ENCODE measurements around the gene LRCOL1. TPM values are rescaled to one million over a fixed set of nuclear protein-coding genes. Genes with fewer than 3 reads are reported as not detected.

The LRCOL1 gene
- total RNA-seq, 1 donor from 2014 or later, result not detected

DNA sequence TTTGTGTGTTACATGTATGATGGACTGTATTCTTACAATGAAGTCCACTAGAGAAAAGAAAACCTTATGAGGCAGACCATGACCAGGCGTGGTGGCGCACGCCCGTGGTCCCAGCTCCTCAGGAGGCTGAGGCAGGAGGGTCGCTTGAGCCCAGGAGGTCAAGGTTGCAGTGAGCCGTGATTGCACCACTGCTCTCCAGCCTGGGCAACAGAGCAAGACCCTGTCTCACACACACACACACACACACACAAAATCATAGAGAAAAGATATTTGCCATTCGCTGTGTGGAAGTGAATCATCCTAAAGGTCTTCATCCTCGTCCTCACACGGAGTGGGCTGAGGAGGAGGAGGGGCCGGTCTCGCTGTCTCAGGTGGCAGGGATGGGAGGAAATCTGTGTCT lies 32.3 kb downstream of the LRCOL1 start:
- TF ChIP-seq, protein P1, sequence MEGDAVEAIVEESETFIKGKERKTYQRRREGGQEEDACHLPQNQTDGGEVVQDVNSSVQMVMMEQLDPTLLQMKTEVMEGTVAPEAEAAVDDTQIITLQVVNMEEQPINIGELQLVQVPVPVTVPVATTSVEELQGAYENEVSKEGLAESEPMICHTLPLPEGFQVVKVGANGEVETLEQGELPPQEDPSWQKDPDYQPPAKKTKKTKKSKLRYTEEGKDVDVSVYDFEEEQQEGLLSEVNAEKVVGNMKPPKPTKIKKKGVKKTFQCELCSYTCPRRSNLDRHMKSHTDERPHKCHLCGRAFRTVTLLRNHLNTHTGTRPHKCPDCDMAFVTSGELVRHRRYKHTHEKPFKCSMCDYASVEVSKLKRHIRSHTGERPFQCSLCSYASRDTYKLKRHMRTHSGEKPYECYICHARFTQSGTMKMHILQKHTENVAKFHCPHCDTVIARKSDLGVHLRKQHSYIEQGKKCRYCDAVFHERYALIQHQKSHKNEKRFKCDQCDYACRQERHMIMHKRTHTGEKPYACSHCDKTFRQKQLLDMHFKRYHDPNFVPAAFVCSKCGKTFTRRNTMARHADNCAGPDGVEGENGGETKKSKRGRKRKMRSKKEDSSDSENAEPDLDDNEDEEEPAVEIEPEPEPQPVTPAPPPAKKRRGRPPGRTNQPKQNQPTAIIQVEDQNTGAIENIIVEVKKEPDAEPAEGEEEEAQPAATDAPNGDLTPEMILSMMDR (IDR thresholded peaks at IDR 0.05), result no peak
- H3K27me3 Mint-ChIP-seq (ENCODE audit: low read depth), result no peaks in the 10 kb centered on the region
- peaks cover 12% of the 10 kb centered on the region for H3K36me3 Mint-ChIP-seq (ENCODE audit: low read depth)
- DNase-seq (ENCODE audit: low spot score), result no peak
- H3K9me3 Mint-ChIP-seq (ENCODE audit: low read depth), result no peaks in the 10 kb centered on the region
- H3K4me1 Mint-ChIP-seq (ENCODE audit: low read depth), result no peaks in the 10 kb centered on the region
- no peak overlapping the region for H3K27ac Mint-ChIP-seq (ENCODE audit: unreplicated experiment)
- H3K4me3 Mint-ChIP-seq (ENCODE audit: unreplicated experiment), result no peak overlapping the region

DNA sequence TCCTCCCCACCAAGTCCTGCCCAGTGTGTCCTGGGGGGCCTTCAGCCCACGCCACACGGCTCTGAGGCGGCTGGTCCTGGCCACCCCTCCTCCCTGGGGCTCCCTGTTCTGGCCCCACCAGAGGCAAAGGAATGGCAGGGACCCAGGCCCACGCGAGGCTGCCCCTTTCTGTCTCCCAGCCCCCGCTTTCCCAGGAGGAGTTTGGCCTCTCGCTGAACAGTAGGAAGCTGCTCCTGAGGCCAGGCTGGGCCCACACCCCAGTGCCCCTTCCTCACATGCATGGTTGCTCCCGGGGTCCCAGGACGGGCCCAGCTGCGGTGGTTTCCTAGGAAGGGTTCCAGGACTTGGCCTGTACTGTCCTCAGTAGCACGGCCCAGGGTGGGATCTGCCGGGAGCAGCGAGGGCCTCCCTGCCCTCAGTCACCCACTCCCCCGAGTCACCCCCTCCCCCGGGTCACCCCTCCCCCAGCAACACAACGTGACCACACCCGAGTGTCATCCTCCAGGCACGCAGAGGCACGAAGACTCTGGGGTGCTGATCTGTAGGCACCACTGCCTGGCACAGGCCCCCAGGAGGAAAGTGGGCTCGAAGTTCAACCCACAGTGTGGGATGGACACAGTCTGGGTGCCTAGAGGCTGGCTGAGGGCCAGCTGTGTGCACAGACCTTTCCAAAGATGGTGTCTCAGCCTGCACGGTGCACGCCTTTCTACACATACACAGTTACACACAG lies 33.0 kb downstream of the LRCOL1 start:
- Mint-ChIP-seq H3K36me3 (ENCODE audit: low read depth) (peaks cover 12% of the 10 kb centered on the region), H3K27me3 (ENCODE audit: low read depth) (no peaks in the 10 kb centered on the region), H3K4me1 (ENCODE audit: low read depth) (no peaks in the 10 kb centered on the region), H3K4me3 (ENCODE audit: unreplicated experiment) (no peak overlapping the region), H3K27ac (ENCODE audit: unreplicated experiment) (no peak overlapping the region), H3K9me3 (ENCODE audit: low read depth) (no peaks in the 10 kb centered on the region)
- TF ChIP-seq, protein P1 (IDR thresholded peaks at IDR 0.05), result no peak
- DNase-seq (ENCODE audit: low spot score), result no peak

DNA sequence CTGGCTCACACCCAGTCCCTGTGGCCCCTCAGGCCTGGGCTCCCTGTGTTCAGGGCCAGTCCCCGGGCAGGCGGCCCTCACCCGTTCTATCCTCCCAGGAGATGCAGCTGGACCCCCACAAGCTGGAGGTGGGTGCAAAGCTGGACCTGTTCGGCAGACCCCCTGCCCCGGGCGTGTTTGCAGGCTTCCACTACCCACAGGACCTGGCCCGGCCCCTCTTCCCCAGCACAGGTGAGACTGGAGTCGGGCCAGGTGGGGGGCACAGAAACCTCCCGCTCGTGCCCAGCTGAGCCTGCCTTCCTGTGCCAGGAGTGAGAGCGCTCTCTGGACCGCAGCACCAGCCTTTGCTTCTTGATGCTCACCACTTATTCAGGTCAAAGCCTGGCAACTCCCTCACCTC lies 33.7 kb downstream of the LRCOL1 start:
- TF ChIP-seq, protein P1 (IDR thresholded peaks at IDR 0.05), result no peak
- H3K36me3 Mint-ChIP-seq (ENCODE audit: low read depth), result peaks cover 12% of the 10 kb centered on the region
- no peak for DNase-seq (ENCODE audit: low spot score)
- no peak overlapping the region for H3K27ac Mint-ChIP-seq (ENCODE audit: unreplicated experiment)
- no peaks in the 10 kb centered on the region for H3K9me3 Mint-ChIP-seq (ENCODE audit: low read depth)
- H3K4me3 Mint-ChIP-seq (ENCODE audit: unreplicated experiment), result no peak overlapping the region
- H3K27me3 Mint-ChIP-seq (ENCODE audit: low read depth), result no peaks in the 10 kb centered on the region
- H3K4me1 Mint-ChIP-seq (ENCODE audit: low read depth), result no peaks in the 10 kb centered on the region

DNA sequence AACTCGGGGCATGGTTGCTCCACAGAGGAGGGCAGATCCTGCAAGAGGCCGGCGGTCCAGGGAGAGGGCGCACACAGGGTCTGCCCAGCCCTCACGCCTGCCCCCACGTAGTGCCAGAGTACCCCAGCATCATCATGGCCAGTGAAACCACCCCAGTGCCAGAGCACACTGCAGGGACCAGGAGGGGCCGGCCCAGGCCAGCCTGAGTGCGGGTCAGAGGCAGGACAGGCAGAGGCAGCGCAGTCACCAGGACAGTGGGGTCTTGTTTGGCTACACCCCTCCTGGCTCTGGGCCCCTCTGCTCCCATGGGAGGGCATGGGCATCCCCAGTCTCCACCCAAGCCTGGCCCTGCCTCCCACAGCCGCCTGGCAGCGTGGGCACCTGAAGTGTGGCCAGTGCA lies 34.7 kb downstream of the LRCOL1 start:
- Mint-ChIP-seq H3K4me3 (ENCODE audit: unreplicated experiment) (no peak overlapping the region), H3K9me3 (ENCODE audit: low read depth) (no peaks in the 10 kb centered on the region), H3K36me3 (ENCODE audit: low read depth) (peaks cover 12% of the 10 kb centered on the region), H3K4me1 (ENCODE audit: low read depth) (no peaks in the 10 kb centered on the region), H3K27ac (ENCODE audit: unreplicated experiment) (no peak overlapping the region), H3K27me3 (ENCODE audit: low read depth) (no peaks in the 10 kb centered on the region)
- TF ChIP-seq, protein P1 (IDR thresholded peaks at IDR 0.05), result no peak
- no peak for DNase-seq (ENCODE audit: low spot score)

DNA sequence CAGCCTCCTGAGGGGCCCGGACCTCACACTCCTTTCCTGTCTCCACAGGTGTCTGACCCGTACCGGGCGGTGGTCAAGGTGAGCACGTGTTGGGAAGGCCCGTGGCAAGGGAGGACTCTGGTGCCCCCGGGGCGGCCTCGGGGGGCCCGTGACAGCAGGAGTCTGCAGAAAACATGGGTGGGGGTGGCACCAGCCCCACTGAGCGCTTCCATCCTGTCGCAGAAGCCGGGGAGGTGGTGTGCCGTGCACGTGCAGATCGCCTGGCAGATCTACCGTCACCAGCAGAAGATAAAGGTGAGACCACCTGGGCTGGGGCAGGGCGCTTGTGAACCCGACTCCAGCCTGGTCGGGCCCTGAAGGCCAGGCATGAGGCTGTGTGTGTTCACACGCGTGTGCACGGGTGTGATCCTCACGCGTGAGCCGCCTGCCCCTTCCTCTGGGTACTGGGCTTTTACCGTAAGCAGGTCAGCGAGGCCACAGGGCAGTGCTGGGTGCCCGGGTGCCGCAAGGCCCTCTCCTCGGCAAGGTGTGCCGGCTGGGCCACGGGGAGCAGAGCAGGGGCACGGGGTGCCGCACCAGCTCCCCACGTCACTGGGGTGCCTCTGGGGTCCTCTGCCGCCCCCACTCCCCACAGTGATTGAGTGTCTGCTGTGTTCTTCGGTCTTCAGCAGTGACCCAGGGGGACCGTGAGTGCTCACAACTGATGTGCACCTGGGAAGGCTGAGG lies 35.9 kb downstream of the LRCOL1 start:
- H3K4me3 Mint-ChIP-seq (ENCODE audit: unreplicated experiment), result no peak overlapping the region
- no peaks in the 10 kb centered on the region for H3K9me3 Mint-ChIP-seq (ENCODE audit: low read depth)
- TF ChIP-seq, protein P1 (IDR thresholded peaks at IDR 0.05), result no peak

More for the DNA sequence above, 35.9 kb downstream of the LRCOL1 start:
- Mint-ChIP-seq H3K4me1 (ENCODE audit: low read depth) (no peaks in the 10 kb centered on the region), H3K27me3 (ENCODE audit: low read depth) (no peaks in the 10 kb centered on the region), H3K36me3 (ENCODE audit: low read depth) (peaks cover 9% of the 10 kb centered on the region), H3K27ac (ENCODE audit: unreplicated experiment) (no peak overlapping the region)
- DNase-seq (ENCODE audit: low spot score), result no peak
